Effector memory CD4-positive, alpha-beta T cell (primary cell): ENCODE measurements around the gene ANKS1B.

Experiments
- DNase-seq, 3 donors: peaks; one replicate each; pipeline ENCODE4 v3.0.0-alpha.2; 2020
- H3K27ac ChIP-seq: 2 replicates; pipeline ENCODE4 v1.7.0; 2013; ENCODE audit warnings: mild to moderate bottlenecking, low read length, moderate library complexity; ENCODE audit not compliant: insufficient read depth, poor library complexity, severe bottlenecking
- H3K27me3 ChIP-seq: replicated peaks from 2 replicates; pipeline ENCODE4 v1.7.0; 2013; ENCODE audit warnings: mild to moderate bottlenecking, low read length; ENCODE audit not compliant: insufficient read depth, control insufficient read depth, poor library complexity, severe bottlenecking
- H3K36me3 ChIP-seq: 2 replicates; pipeline ENCODE4 v1.7.0; 2013; ENCODE audit warnings: mild to moderate bottlenecking, low read length, moderate library complexity; ENCODE audit not compliant: control insufficient read depth, insufficient read depth
- H3K4me1 ChIP-seq: 2 replicates; pipeline ENCODE4 v1.7.0; 2013; ENCODE audit warnings: low read length, mild to moderate bottlenecking; ENCODE audit not compliant: control insufficient read depth, insufficient read depth, poor library complexity, severe bottlenecking
- H3K4me3 ChIP-seq: 2 replicates; pipeline ENCODE4 v1.7.0; 2013; ENCODE audit warnings: low read length, low read depth, mild to moderate bottlenecking; ENCODE audit not compliant: insufficient read depth, poor library complexity, severe bottlenecking
- H3K9me3 ChIP-seq: 2 replicates; pipeline ENCODE4 v1.7.0; 2013; ENCODE audit warnings: mild to moderate bottlenecking, low read length, moderate library complexity; ENCODE audit not compliant: control insufficient read depth

Gene ANKS1B

DNA sequence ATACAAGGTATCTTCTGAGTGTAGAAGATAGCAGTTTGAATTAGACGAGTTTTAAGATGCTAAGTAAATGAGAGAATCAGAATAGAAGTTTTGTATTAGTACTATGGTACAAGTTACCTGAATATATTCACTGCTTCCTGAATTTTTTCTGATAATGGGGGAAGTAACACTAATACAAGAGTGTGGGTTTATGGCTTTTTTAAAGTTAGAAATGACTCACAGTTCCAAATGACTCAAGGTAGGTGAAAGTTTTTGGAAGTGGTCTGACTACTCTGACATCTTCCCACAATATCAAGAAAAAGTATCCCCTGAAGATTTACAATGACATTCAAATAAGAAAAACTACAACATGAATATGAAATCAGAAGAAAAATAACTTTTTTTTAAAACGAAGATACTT, 460.9 kb downstream of the ANKS1B start:
- H3K4me3 ChIP-seq: no peak overlapping the region
- no peaks in the 10 kb centered on the region for H3K9me3 ChIP-seq
- H3K36me3 ChIP-seq: no peaks in the 10 kb centered on the region
- H3K27me3 ChIP-seq: no peaks in the 10 kb centered on the region
- no peak for DNase-seq
- H3K27ac ChIP-seq: no peak overlapping the region
- H3K4me1 ChIP-seq: no peaks in the 10 kb centered on the region

- DNase-seq: no peak
- no peak overlapping the region for H3K4me3 ChIP-seq
- no peaks in the 10 kb centered on the region for H3K27me3 ChIP-seq
Observed at GRCh38 chr12:99522456-99522855, 462.3 kb downstream of the ANKS1B start.

DNA sequence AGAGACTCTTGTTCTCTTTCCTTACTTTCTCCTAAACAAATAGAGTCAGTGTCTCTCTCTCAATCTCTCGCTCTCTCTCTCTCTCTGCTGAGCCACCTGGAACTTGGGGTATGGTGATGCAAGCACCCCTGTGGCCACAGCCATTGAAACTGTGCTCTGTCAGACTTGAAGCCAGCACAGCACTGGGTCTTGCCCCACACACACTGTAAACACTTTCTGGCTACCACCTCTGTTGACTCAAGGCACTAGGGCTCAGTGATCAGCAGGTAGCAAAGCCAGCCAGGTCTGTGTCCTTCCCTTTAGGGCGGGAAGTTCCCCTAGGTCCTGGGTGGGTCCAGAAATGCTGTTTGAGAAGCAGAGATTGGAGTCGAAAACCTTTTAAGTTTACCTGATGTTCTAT, 463.1 kb downstream of the ANKS1B start:
- no peak for DNase-seq
- Histone ChIP-seq H3K4me3 (no peak overlapping the region), H3K27me3 (no peaks in the 10 kb centered on the region), H3K4me1 (no peaks in the 10 kb centered on the region), H3K9me3 (no peaks in the 10 kb centered on the region), H3K27ac (no peak overlapping the region), H3K36me3 (no peaks in the 10 kb centered on the region)

More at GRCh38 chr12:99522456-99522855, 462.3 kb downstream of the ANKS1B start:
- no peaks in the 10 kb centered on the region for H3K36me3 ChIP-seq
- H3K27ac ChIP-seq: no peak overlapping the region
- no peaks in the 10 kb centered on the region for H3K9me3 ChIP-seq
- H3K4me1 ChIP-seq: no peaks in the 10 kb centered on the region

DNA sequence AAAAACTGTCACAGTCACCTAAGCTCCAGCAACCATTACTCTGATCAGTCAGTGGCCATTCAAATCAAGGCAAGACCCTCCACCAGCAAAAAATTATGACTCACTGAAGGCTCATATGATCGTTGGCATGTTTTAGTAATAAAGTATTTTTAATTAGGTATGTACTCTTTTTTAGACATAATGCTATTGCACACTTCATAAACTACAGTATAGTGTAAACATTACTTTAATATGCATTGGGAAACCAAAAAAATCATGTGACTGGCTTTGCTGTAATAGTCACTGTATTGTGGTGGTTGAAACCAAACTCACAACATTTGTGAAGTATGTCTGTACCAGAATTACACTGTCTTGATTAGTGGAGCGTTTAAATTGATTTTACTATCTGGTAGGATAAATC, 471.7 kb downstream of the ANKS1B start:
- no peaks in the 10 kb centered on the region for H3K9me3 ChIP-seq
- H3K27me3 ChIP-seq: no peaks in the 10 kb centered on the region
- H3K36me3 ChIP-seq: no peaks in the 10 kb centered on the region
- no peaks in the 10 kb centered on the region for H3K4me1 ChIP-seq
- no peak for DNase-seq
- H3K4me3 ChIP-seq: no peak overlapping the region
- H3K27ac ChIP-seq: no peak overlapping the region

DNA sequence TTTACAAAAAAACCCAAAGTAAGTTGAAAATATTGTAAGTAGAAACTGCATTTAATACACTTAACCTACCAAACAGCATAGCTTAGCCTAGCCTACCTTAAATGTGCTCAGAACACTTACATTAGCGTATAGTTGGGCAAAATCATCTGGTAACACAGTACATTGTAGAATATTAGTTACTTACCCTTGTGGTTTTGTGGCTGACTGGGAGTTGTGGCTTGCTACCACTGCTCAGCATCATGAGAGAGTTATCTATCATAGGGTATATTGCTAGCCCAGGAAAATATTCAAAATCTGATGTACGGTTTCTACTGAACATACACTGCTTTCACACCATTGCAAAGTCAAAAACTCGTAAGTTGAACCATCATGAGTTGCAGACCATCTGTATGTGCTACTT, 478.9 kb downstream of the ANKS1B start:
- Histone ChIP-seq H3K4me3 (no peak overlapping the region), H3K9me3 (no peaks in the 10 kb centered on the region), H3K27me3 (no peaks in the 10 kb centered on the region), H3K4me1 (no peaks in the 10 kb centered on the region), H3K36me3 (no peaks in the 10 kb centered on the region), H3K27ac (no peak overlapping the region)
- DNase-seq: no peak

DNA sequence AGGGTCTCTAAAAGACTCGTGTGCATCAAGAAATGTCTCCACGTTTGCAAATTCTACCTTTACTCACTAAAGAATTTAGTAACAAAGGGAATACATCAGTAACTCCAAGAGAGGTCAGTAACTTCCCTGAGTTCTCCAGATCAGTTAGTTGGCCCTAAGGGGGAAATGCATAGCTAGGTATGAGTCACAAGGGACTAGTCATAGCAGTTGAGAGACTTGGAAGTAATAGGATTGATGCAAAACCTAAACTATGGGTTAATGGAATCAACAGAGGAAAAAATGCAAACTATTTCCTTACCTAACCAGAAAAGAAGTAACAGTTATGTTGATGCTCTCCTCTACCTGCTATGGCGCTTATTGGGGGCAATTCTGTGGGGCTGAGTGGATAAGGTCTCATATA, 486.0 kb downstream of the ANKS1B start:
- DNase-seq: no peak

GRCh38 chr12:99495799-99496198, 488.9 kb downstream of the ANKS1B start:
- no peak overlapping the region for H3K4me3 ChIP-seq
- DNase-seq: no peak
- no peaks in the 10 kb centered on the region for H3K4me1 ChIP-seq
- H3K36me3 ChIP-seq: no peaks in the 10 kb centered on the region
- no peak overlapping the region for H3K27ac ChIP-seq
- no peaks in the 10 kb centered on the region for H3K9me3 ChIP-seq
- no peaks in the 10 kb centered on the region for H3K27me3 ChIP-seq

More for the DNA sequence above, 486.0 kb downstream of the ANKS1B start:
- Histone ChIP-seq H3K4me3 (no peak overlapping the region), H3K4me1 (no peaks in the 10 kb centered on the region), H3K27me3 (no peaks in the 10 kb centered on the region), H3K27ac (no peak overlapping the region), H3K9me3 (no peaks in the 10 kb centered on the region), H3K36me3 (no peaks in the 10 kb centered on the region)

DNA sequence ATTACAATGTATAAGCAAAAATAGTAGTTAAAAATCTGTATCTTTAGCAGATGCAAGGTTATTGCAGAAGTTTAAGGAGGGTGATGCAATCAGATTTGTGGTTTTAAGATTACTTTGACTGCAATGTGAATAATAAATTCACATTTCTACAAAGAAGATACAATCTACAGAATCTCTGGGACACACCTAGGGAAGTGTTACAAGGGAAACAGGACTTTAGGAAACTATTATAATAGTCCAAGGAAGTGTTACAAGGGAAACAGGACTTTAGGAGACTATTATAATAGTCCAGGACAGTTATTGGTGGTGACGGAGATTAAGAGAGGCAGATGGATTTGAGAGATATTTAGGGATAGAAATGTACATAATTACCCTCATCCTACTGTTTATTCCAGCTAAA, 491.5 kb downstream of the ANKS1B start:
- Histone ChIP-seq H3K36me3 (no peaks in the 10 kb centered on the region), H3K27me3 (no peaks in the 10 kb centered on the region), H3K27ac (no peak overlapping the region), H3K4me1 (no peaks in the 10 kb centered on the region), H3K9me3 (no peaks in the 10 kb centered on the region), H3K4me3 (no peak overlapping the region)
- no peak for DNase-seq

DNA sequence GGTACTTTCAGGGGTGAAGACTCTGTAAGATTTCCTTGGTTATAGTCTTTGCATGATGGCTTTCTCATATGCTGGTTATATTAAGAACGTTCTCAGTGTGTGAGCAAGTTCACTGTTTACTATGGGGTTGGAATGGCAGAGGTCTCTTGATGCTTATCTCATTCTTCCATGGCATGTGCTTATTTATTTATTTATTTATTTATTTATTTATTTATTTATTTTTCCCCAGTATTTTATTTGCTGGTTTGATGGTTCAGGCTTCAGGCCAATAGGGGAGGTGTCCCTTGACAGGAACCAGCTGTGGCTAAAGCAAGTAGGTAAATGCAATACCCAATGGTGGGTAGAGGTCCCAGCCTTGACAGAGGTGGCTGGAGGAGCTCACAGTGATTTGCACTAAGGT, 498.5 kb downstream of the ANKS1B start:
- Histone ChIP-seq H3K9me3 (peaks cover 4% of the 10 kb centered on the region), H3K4me3 (no peak overlapping the region), H3K4me1 (no peaks in the 10 kb centered on the region), H3K36me3 (no peaks in the 10 kb centered on the region), H3K27ac (no peak overlapping the region), H3K27me3 (no peaks in the 10 kb centered on the region)
- no peak for DNase-seq

DNA sequence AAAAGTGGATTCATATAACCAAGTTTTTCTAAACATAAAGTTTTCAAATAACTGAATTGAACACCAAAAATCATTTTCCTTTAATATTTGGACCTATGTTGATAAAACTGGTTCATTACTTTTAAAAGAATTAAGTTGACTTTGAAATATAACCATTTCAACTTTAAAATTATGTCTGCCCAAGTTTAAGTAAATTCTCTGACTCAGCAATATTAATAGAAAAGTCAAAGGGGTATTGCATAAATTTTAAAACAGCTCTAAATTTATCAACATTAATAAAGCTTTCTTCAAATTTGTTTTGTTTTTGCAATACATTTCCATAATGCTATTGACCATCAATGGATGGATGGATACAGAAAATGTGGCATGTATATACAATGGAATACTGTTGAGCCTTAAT, 505.6 kb downstream of the ANKS1B start:
- no peak overlapping the region for H3K27ac ChIP-seq
- no peaks in the 10 kb centered on the region for H3K27me3 ChIP-seq
- H3K4me1 ChIP-seq: no peaks in the 10 kb centered on the region
- no peak overlapping the region for H3K4me3 ChIP-seq
- no peaks in the 10 kb centered on the region for H3K36me3 ChIP-seq
- no peaks in the 10 kb centered on the region for H3K9me3 ChIP-seq
- DNase-seq: no peak

DNA sequence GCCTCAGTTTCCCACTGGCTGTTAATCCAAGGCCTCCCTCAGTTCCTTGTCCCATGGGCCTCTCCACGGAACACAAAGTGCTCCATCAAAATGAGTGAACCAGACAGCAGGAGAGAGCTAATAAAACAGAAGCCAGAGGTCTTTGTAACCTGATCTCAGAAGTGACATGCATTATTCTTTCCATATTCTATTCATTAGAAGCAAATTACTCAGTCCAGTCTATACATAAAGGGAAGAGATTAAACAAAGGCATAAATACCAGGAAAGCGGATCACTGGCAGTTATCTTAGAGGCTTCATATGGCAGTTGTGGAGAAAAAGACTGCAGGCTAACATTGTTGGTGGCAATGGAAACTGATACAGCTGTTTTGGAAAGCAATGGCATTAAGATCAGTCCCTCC, 507.8 kb downstream of the ANKS1B start:
- H3K27ac ChIP-seq: no peak overlapping the region
- H3K27me3 ChIP-seq: no peaks in the 10 kb centered on the region
- no peaks in the 10 kb centered on the region for H3K36me3 ChIP-seq
- no peak overlapping the region for H3K4me3 ChIP-seq
- H3K4me1 ChIP-seq: no peaks in the 10 kb centered on the region
- DNase-seq: no peak
- no peaks in the 10 kb centered on the region for H3K9me3 ChIP-seq
